HCT116 (cell line): ENCODE results near the gene MAN2C1. TPM values are rescaled to one million over a fixed set of nuclear protein-coding genes. Genes with fewer than 3 reads are reported as not detected.

Experiments
- ATAC-seq: fragments of 200-7000 bp; cut with Tn5 transposase; 2 replicates; pipeline ENCODE4 v1.9.1; 2020; ENCODE audit warnings: mild to moderate bottlenecking, moderate library complexity
- BruUV-seq: library from RNA; stranded (reverse); fragments of 400-500 nt; replicated peaks from 2 replicates; lab custom pipeline; 2021; lab: Mats Ljungman, UMichigan
- CTCF ChIA-PET: fragments of 300-600 bp; sonication (Branson Sonifier 250); formaldehyde crosslinking; loops from one replicate; lab custom pipeline; 2021; ENCODE audit warnings: antibody characterized with exemption; lab: Charles Lee
- POLR2A ChIA-PET: fragments of 300-600, 350-600 bp; sonication (Branson Sonifier 250); formaldehyde crosslinking; loops from one replicate; lab custom pipeline; 2021; ENCODE audit warnings: antibody characterized with exemption; lab: Charles Lee
- RAD21 ChIA-PET, 2 experiments: fragments of 300-600 bp; sonication (Branson Sonifier 250); formaldehyde crosslinking; loops; one replicate each; lab custom pipeline; 2023; ENCODE audit warnings: low total read pairs in 2 of 2; ENCODE audit not compliant: uncharacterized antibody in 2 of 2, unreplicated experiment in 2 of 2, low non-redundant PET in 1 of 2; lab: Charles Lee
- DNase-seq: peaks from one replicate; pipeline ENCODE4 v3.0.0-alpha.2; 2010; ENCODE audit warnings: low read depth, low spot score
- H2AFZ ChIP-seq: fragments of 200-600 bp; shearing (Covaris generic), sonication (generic); 2 replicates; pipeline ENCODE4 v1.6.1; 2017; ENCODE audit warnings: low read depth, mixed run types, mixed read lengths, antibody characterized with exemption, low read length; ENCODE audit not compliant: poor library complexity, severe bottlenecking
- H3K27ac ChIP-seq: 2 replicates; pipeline ENCODE4 v1.5.1; 2012; ENCODE audit warnings: low read depth, low read length
- H3K27me3 ChIP-seq: fragments of 200-600 bp; sonication (generic); 2 replicates; pipeline ENCODE4 v1.6.1; 2016; ENCODE audit warnings: mixed run types, low read length, mixed read lengths; ENCODE audit not compliant: insufficient read depth
- H3K36me3 ChIP-seq, 2 experiments: fragments of 200-500 bp in 1 of 2; fragments of 200-600 bp in 1 of 2; sonication (Bioruptor generic) in 1 of 2; sonication (generic) in 1 of 2; 2 replicates each; pipeline versions ENCODE4 v1.5.1 to v1.6.1; 2014 to 2016; ENCODE audit warnings: low read length in 2 of 2, inconsistent platforms in 1 of 2, mixed read lengths in 1 of 2, mixed run types in 1 of 2; ENCODE audit not compliant: insufficient read depth in 2 of 2, control insufficient read depth in 1 of 2
- H3K4me1 ChIP-seq, 2 experiments: fragments of 200-600 bp in 1 of 2; sonication (generic) in 1 of 2; 2 replicates each; pipeline versions ENCODE4 v1.5.1 to v1.6.1; 2012 to 2017; ENCODE audit warnings: low read length in 2 of 2, inconsistent platforms in 1 of 2, mild to moderate bottlenecking in 1 of 2, mixed read lengths in 1 of 2, mixed run types in 1 of 2, moderate library complexity in 1 of 2; ENCODE audit not compliant: insufficient read depth in 2 of 2, control insufficient read depth in 1 of 2
- H3K4me2 ChIP-seq: fragments of 200-600 bp; sonication (generic); 2 replicates; pipeline ENCODE4 v1.6.1; 2017; ENCODE audit warnings: mixed run types, low read length, mixed read lengths
- H3K4me3 ChIP-seq, 2 experiments: fragments of 200-600 bp in 1 of 2; sonication (generic) in 1 of 2; replicated peaks in 1 of 2; 2 replicates each; pipeline ENCODE4 v1.5.1; 2011 to 2016; ENCODE audit warnings: low read length in 2 of 2, control low read depth in 1 of 2, low read depth in 1 of 2, mild to moderate bottlenecking in 1 of 2, mixed read lengths in 1 of 2, mixed run types in 1 of 2
- H3K79me2 ChIP-seq: fragments of 200-600 bp; sonication (generic); 2 replicates; pipeline ENCODE4 v1.6.1; 2017; ENCODE audit warnings: mild to moderate bottlenecking, mixed run types, low read length, moderate library complexity, mixed read lengths; ENCODE audit not compliant: insufficient read depth
- H3K9ac ChIP-seq: fragments of 200-600 bp; sonication (generic); 2 replicates; pipeline ENCODE4 v1.6.1; 2016; ENCODE audit warnings: low read length, mixed read lengths
- H3K9me2 ChIP-seq: fragments of 200-600 bp; sonication (generic), shearing (Covaris generic); 2 replicates; pipeline ENCODE4 v1.6.1; 2017; ENCODE audit warnings: mixed run types, mild to moderate bottlenecking, moderate library complexity; ENCODE audit not compliant: insufficient read depth
- H3K9me3 ChIP-seq, 2 experiments: fragments of 200-500 bp in 1 of 2; fragments of 200-600 bp in 1 of 2; sonication (Bioruptor generic) in 1 of 2; sonication (generic) in 1 of 2; 2 replicates each; pipeline ENCODE4 v1.6.1; 2014 to 2017; ENCODE audit warnings: low read length in 2 of 2, mixed read lengths in 2 of 2, inconsistent platforms in 1 of 2, low read depth in 1 of 2, mild to moderate bottlenecking in 1 of 2, mixed run types in 1 of 2, moderate library complexity in 1 of 2; ENCODE audit not compliant: control insufficient read depth in 1 of 2, insufficient read depth in 1 of 2
- H4K20me1 ChIP-seq: fragments of 200-600 bp; sonication (generic), shearing (Covaris generic); 2 replicates; pipeline ENCODE4 v1.6.1; 2017; ENCODE audit warnings: mixed run types, mild to moderate bottlenecking, moderate library complexity; ENCODE audit not compliant: insufficient read depth
- CEBPB ChIP-seq: IDR thresholded peaks from 2 replicates; pipeline ENCODE4 v1.6.1; 2012; ENCODE audit warnings: low read depth
- EZH2phosphoT487 ChIP-seq: fragments of 200-600 bp; IDR thresholded peaks from 2 replicates; pipeline ENCODE4 v1.6.1; 2018; ENCODE audit warnings: antibody characterized with exemption, borderline replicate concordance
- FOSL1 ChIP-seq: IDR thresholded peaks from 2 replicates; pipeline ENCODE4 v1.6.1; 2012; ENCODE audit warnings: low read depth
- JUND ChIP-seq: IDR thresholded peaks from 2 replicates; pipeline ENCODE4 v1.6.1; 2012
- POLR2A ChIP-seq: IDR thresholded peaks from 2 replicates; pipeline ENCODE4 v1.7.0; 2011; ENCODE audit warnings: borderline replicate concordance; ENCODE audit not compliant: insufficient read depth, insufficient read length; ENCODE audit errors: extremely low read depth
- POLR2AphosphoS5 ChIP-seq: IDR thresholded peaks from 2 replicates; pipeline ENCODE4 v1.6.1; 2011; ENCODE audit warnings: mild to moderate bottlenecking, low read depth, low read length, moderate library complexity
- RAD21 ChIP-seq: IDR thresholded peaks from 2 replicates; pipeline ENCODE4 v1.6.1; 2012; ENCODE audit warnings: low read depth, mild to moderate bottlenecking
- SIN3A ChIP-seq: IDR thresholded peaks from 2 replicates; pipeline ENCODE4 v1.6.1; 2012; ENCODE audit warnings: low read depth
- SRF ChIP-seq: IDR thresholded peaks from 2 replicates; pipeline ENCODE4 v1.6.1; 2012; ENCODE audit warnings: low read depth
- ZFX ChIP-seq: fragments of 450-650 bp; IDR thresholded peaks from 2 replicates; pipeline ENCODE4 v1.6.1; 2017
- intact Hi-C: fragments of 100-400 bp; cut with micrococcal nuclease; formaldehyde crosslinking; loops from 2 replicates; pipeline ENCODE4 v1.10.0; 2022
- total RNA-seq: library from RNA; stranded (reverse); gene quantifications from one replicate; pipeline ENCODE4 v1.2.1, GENCODE V29; 2021; ENCODE audit not compliant: unreplicated experiment
- TF ChIP-seq, protein P1 (sequence below): IDR thresholded peaks from 2 replicates; pipeline ENCODE4 v1.6.1; 2012
- TF ChIP-seq, protein P2 (sequence below), 3 experiments: fragments of 200-600 bp in 1 of 3; sonication (generic) in 1 of 3; IDR thresholded peaks in 2 of 3; conservative IDR thresholded peaks in 1 of 3; 2 replicates each; pipeline ENCODE4 v1.5.1; 2012 to 2017; ENCODE audit warnings: low read depth in 2 of 3, low read length in 2 of 3, antibody characterized with exemption in 1 of 3, borderline replicate concordance in 1 of 3, control low read depth in 1 of 3, mild to moderate bottlenecking in 1 of 3, mixed read lengths in 1 of 3, mixed run types in 1 of 3, moderate library complexity in 1 of 3; ENCODE audit not compliant: insufficient read depth in 1 of 3
- TF ChIP-seq, protein P3 (sequence below): IDR thresholded peaks from 2 replicates; pipeline ENCODE4 v1.6.1; 2012

The MAN2C1 gene
- total RNA-seq, 1 experiment from 2014 or later = 118 TPM

DNA sequence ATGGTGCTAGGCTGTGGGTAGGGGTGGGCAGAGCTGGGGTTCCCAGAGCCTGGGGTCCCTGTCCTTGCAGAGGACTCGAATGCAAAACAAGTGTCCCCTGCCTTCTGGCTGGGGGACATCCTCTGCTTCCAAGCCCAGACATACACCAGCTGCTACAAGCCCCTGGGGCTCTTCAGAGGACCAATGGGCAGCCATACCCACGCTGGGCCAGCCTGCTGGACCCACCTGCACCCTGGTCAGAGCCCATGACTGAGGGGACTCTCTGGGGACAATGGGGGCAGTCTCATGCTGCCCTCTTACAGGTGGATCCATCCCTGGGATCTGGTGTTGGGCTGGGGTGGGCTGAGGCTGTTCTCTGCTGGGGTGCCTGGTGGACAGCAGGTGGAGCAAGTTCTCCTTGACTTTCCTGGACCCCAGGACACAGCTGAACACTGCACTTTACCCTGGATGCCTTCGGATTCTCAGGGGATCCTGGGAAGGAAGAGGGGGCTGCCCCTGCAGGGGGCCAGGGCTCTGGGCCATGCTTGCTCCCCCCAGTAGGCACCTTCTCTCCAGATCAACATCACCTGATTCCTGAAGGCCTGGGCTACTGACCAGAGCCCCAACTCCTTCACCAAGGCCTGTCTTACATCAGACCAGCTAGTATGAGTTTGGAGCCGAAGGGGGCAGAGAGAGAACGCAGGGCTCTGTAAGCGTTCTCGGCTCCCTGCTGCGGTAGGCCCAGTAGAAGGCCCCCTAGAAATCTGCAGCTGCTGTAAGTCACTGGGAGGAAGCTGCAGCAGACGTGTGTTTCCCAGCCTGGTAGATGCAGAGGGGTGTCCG lies 39.7 kb downstream of the MAN2C1 start:
- Histone ChIP-seq H4K20me1 (no peaks in the 10 kb centered on the region), H3K4me1 (no peaks in the 10 kb centered on the region), H3K9me3 (no peaks in the 10 kb centered on the region), H2AFZ (no peak overlapping the region), H3K27me3 (no peaks in the 10 kb centered on the region), H3K9ac (no peak overlapping the region), H3K4me2 (no peak overlapping the region), H3K27ac (no peak overlapping the region), H3K4me3 (no peak overlapping the region), H3K9me2 (no peaks in the 10 kb centered on the region), H3K36me3 (no peaks in the 10 kb centered on the region), H3K79me2 (no peaks in the 10 kb centered on the region)
- intact Hi-C loops = no loop called here
- ChIA-PET RAD21 (no interaction called here), POLR2A (no interaction called here), CTCF (no interaction called here)
- ATAC-seq = no peak
- DNase-seq = no peak
- no TSS peak for BruUV-seq
- no peak for TF ChIP-seq CEBPB
- peak; percentile 26; the same call in 1 of the 2 replicates for TF ChIP-seq RAD21

DNA sequence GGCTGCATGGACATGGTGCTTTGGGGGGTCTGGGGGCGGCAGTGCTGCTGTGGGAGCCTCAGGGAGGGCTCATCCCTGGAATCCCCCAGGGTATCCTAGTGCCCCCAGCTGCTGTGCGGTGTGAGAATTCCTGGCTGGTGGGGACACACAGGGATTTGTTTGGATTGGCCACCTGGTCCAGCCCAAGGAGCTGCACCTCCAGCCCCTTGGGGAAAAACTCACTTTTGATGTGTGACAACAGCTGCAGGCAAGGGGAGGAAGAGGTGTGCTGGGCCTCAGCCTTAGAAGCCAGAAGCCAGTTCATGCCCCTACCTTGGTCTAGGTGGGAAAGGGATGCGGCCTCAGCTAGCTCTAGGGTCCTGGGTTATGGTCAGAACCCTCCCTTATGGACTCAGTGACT lies 40.9 kb downstream of the MAN2C1 start:
- Histone ChIP-seq H3K27me3 (no peaks in the 10 kb centered on the region), H3K36me3 (no peaks in the 10 kb centered on the region), H3K27ac (no peak overlapping the region), H4K20me1 (no peaks in the 10 kb centered on the region), H3K9ac (no peak overlapping the region), H2AFZ (no peak overlapping the region), H3K9me2 (no peaks in the 10 kb centered on the region), H3K4me2 (no peak overlapping the region), H3K79me2 (no peaks in the 10 kb centered on the region), H3K4me1 (no peaks in the 10 kb centered on the region), H3K9me3 (no peaks in the 10 kb centered on the region), H3K4me3 (no peak overlapping the region)
- RAD21 ChIA-PET = no interaction called here
- intact Hi-C loops = loop anchor here (2.0 kb wide), 1 partner anchor 19 kb away; the partner anchor contains the start of gene NEIL1
- DNase-seq (no peak), ATAC-seq (no peak)
- no TSS peak for BruUV-seq
- POLR2A ChIA-PET = no interaction called here
- CTCF ChIA-PET = no interaction called here
- TF ChIP-seq SRF = no peak
- no peak for TF ChIP-seq SIN3A
- TF ChIP-seq, protein P1, sequence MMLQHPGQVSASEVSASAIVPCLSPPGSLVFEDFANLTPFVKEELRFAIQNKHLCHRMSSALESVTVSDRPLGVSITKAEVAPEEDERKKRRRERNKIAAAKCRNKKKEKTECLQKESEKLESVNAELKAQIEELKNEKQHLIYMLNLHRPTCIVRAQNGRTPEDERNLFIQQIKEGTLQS = no peak
- TF ChIP-seq FOSL1 = no peak
- TF ChIP-seq, protein P2, sequence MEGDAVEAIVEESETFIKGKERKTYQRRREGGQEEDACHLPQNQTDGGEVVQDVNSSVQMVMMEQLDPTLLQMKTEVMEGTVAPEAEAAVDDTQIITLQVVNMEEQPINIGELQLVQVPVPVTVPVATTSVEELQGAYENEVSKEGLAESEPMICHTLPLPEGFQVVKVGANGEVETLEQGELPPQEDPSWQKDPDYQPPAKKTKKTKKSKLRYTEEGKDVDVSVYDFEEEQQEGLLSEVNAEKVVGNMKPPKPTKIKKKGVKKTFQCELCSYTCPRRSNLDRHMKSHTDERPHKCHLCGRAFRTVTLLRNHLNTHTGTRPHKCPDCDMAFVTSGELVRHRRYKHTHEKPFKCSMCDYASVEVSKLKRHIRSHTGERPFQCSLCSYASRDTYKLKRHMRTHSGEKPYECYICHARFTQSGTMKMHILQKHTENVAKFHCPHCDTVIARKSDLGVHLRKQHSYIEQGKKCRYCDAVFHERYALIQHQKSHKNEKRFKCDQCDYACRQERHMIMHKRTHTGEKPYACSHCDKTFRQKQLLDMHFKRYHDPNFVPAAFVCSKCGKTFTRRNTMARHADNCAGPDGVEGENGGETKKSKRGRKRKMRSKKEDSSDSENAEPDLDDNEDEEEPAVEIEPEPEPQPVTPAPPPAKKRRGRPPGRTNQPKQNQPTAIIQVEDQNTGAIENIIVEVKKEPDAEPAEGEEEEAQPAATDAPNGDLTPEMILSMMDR (IDR thresholded peaks at IDR 0.05 in 2 of 3, conservative IDR thresholded peaks at IDR 0.05 in 1 of 3; ENCODE audit: borderline replicate concordance in 1 of 3, insufficient read depth in 1 of 3, low read depth in 2 of 3, low read length in 2 of 3) = no peak
- TF ChIP-seq ZFX = no peak
- TF ChIP-seq EZH2phosphoT487 = no peak
- no peak for TF ChIP-seq POLR2AphosphoS5
- TF ChIP-seq CEBPB = no peak
- no peak for TF ChIP-seq POLR2A
- no peak for TF ChIP-seq RAD21
- TF ChIP-seq, protein P3, sequence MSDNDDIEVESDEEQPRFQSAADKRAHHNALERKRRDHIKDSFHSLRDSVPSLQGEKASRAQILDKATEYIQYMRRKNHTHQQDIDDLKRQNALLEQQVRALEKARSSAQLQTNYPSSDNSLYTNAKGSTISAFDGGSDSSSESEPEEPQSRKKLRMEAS = no peak
- no peak for TF ChIP-seq JUND
